Hair follicular keratinocyte (primary cell): ENCODE measurements around the gene N4BP2L1. TPM values are rescaled to one million over a fixed set of nuclear protein-coding genes. Genes with fewer than 3 reads are reported as not detected.

Source experiments
- total RNA-seq: library from RNA; depleted of rRNA; stranded (reverse); fragments of >200 nt; gene quantifications from 2 replicates; pipeline ENCODE4 v1.2.3, GENCODE V29; 2015

Gene N4BP2L1
- total RNA-seq: 0.04 and 0.08 TPM in 2 replicates

DNA sequence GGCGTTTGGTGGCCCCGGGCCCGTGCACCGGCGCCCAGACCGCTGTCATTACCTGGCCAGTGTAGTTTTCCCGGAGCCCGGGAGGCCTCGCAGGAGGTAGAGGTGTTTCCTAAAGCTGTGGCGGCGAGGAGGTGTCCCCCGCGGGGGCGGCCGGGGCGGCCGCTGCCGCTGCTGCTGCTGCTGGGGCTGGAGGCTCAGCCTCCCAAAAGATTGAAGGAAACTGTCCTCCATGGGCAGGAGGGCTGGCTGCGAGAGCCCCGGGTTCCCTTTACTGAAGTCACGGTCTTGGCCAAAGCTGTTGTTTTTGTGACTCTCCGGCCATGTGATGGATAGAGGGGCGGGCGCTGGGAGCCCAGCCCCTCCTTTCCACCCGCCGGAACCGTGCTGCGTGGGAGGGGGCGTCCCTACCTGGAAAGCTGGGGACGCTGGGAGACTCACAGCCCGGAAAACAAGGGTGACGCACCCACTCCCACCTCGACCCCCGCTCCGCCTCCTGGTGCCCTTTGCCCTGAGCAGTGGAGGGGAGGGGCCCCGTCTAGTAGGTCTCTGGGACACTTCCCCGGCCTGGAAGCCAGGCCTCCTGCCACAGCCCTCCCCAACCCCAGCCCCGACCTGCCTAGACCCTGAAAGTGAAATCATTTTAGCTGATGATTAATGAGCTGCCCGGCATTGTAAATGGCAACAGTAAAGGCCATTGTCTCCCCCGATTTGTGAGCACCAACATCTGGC, at the start of gene N4BP2L1:
TSS of gene N4BP2L1 (minus strand) at position 279 of the 729 bp plus-strand sequence. CDS start at position 231, 48 bp downstream.

Other genes starting within 250 kb of the N4BP2L1 start
- not detected in 2 replicates for gene ZAR1L, start 112.8 kb downstream of the N4BP2L1 start, total RNA-seq
- 7.2 and 8.4 TPM in 2 replicates for gene BRCA2, start 112.6 kb downstream of the N4BP2L1 start, total RNA-seq
- 27.7 and 29.4 TPM in 2 replicates for gene N4BP2L2, start 110.7 kb upstream of the N4BP2L1 start, total RNA-seq
- 5.8 and 7.2 TPM in 2 replicates for gene PDS5B, start 158.3 kb upstream of the N4BP2L1 start, total RNA-seq